ENCODE data around the gene KCNJ16.

DNA sequence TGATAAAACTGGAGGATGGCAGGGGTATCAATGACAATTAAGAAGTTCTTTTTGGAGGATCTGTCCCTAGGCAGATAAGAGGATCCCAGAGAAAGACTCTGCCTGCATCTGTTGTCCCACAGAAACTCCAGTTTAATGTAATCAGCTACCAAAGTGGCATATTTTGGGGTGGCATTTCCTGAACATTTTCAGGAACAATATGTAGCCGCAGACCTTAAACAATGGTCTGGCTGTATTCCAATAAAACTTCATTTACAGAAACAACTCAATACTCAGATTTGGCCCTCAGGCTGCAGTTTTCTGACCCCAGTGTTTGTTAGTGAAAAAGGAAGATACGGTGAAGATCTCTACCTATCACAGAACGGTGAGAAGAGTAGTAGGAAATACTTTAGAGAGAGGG is 46.1 kb downstream of the KCNJ16 start:
- TF ChIP-seq YY1 (IDR thresholded peaks at IDR 0.05; ENCODE audit: low read depth) (no peak), RAD21 (IDR thresholded peaks at IDR 0.05; ENCODE audit: low read depth) (no peak), EP300 (IDR thresholded peaks at IDR 0.05; ENCODE audit: borderline replicate concordance) (no peak), TAF1 (IDR thresholded peaks at IDR 0.05; ENCODE audit: low read depth) (no peak), FOXM1 (IDR thresholded peaks at IDR 0.05; ENCODE audit: borderline replicate concordance, low read depth) (no peak), CEBPB (IDR thresholded peaks at IDR 0.05) (no peak), CREB1 (IDR thresholded peaks at IDR 0.05; ENCODE audit: low read depth) (no peak), TEAD4 (IDR thresholded peaks at IDR 0.05) (no peak), NFIC (IDR thresholded peaks at IDR 0.05) (no peak), EGR1 (IDR thresholded peaks at IDR 0.05) (no peak), TCF12 (IDR thresholded peaks at IDR 0.05; ENCODE audit: low read depth) (no peak)
- TF ChIP-seq, protein P1, sequence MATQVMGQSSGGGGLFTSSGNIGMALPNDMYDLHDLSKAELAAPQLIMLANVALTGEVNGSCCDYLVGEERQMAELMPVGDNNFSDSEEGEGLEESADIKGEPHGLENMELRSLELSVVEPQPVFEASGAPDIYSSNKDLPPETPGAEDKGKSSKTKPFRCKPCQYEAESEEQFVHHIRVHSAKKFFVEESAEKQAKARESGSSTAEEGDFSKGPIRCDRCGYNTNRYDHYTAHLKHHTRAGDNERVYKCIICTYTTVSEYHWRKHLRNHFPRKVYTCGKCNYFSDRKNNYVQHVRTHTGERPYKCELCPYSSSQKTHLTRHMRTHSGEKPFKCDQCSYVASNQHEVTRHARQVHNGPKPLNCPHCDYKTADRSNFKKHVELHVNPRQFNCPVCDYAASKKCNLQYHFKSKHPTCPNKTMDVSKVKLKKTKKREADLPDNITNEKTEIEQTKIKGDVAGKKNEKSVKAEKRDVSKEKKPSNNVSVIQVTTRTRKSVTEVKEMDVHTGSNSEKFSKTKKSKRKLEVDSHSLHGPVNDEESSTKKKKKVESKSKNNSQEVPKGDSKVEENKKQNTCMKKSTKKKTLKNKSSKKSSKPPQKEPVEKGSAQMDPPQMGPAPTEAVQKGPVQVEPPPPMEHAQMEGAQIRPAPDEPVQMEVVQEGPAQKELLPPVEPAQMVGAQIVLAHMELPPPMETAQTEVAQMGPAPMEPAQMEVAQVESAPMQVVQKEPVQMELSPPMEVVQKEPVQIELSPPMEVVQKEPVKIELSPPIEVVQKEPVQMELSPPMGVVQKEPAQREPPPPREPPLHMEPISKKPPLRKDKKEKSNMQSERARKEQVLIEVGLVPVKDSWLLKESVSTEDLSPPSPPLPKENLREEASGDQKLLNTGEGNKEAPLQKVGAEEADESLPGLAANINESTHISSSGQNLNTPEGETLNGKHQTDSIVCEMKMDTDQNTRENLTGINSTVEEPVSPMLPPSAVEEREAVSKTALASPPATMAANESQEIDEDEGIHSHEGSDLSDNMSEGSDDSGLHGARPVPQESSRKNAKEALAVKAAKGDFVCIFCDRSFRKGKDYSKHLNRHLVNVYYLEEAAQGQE (IDR thresholded peaks at IDR 0.05; ENCODE audit: low read depth): no peak
- TF ChIP-seq, protein P2, sequence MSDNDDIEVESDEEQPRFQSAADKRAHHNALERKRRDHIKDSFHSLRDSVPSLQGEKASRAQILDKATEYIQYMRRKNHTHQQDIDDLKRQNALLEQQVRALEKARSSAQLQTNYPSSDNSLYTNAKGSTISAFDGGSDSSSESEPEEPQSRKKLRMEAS (IDR thresholded peaks at IDR 0.05): no peak
- TF ChIP-seq, protein P3, sequence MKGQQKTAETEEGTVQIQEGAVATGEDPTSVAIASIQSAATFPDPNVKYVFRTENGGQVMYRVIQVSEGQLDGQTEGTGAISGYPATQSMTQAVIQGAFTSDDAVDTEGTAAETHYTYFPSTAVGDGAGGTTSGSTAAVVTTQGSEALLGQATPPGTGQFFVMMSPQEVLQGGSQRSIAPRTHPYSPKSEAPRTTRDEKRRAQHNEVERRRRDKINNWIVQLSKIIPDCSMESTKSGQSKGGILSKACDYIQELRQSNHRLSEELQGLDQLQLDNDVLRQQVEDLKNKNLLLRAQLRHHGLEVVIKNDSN (IDR thresholded peaks at IDR 0.05): no peak
